ENCODE measurements around the gene TRPV5. TPM values are rescaled to one million over a fixed set of nuclear protein-coding genes. Genes with fewer than 3 reads are reported as not detected.

The TRPV5 gene
- total RNA-seq, 4 donors from 2014 or later = not detected

GRCh38 chr7:142908290-142908689, 25.3 kb downstream of the TRPV5 start:
- intact Hi-C loops (cut with DNase I) = no loop called here
- Histone ChIP-seq H3K4me3 (replicated peaks in 1 of 3) (no peak overlapping the region), H3K4me1 (no peaks in the 10 kb centered on the region), H3K27ac (no peak overlapping the region), H3K9me3 (no peaks in the 10 kb centered on the region), H3K27me3 (no peaks in the 10 kb centered on the region), H3K36me3 (no peaks in the 10 kb centered on the region)
- TF ChIP-seq, protein P1, sequence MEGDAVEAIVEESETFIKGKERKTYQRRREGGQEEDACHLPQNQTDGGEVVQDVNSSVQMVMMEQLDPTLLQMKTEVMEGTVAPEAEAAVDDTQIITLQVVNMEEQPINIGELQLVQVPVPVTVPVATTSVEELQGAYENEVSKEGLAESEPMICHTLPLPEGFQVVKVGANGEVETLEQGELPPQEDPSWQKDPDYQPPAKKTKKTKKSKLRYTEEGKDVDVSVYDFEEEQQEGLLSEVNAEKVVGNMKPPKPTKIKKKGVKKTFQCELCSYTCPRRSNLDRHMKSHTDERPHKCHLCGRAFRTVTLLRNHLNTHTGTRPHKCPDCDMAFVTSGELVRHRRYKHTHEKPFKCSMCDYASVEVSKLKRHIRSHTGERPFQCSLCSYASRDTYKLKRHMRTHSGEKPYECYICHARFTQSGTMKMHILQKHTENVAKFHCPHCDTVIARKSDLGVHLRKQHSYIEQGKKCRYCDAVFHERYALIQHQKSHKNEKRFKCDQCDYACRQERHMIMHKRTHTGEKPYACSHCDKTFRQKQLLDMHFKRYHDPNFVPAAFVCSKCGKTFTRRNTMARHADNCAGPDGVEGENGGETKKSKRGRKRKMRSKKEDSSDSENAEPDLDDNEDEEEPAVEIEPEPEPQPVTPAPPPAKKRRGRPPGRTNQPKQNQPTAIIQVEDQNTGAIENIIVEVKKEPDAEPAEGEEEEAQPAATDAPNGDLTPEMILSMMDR (IDR thresholded peaks at IDR 0.05) = no peak
- TF ChIP-seq POLR2A (IDR thresholded peaks at IDR 0.05) = no peak
- WGBS, 2 donors = 54 to 73% methylated on average over 11 of the region's 11 CpGs
- DNase-seq = no peak

DNA sequence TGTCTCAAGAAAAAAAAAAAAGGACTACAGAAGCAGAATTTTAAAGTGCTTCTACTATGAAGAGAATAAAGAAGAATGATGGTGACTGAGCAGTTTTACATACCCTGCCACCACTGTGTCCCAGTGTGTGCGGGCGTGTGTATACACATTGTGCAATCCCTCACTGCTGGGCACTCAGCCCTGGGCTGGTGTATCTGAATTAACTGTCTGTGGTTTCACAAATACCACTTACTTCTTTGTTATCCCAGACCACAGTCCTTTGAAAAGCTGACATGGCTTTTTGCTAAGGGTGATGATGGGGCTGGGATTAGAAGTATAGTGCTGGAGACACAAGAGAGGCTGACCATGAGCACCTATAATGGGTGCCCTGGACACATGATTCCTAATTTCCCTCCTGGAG, 26.9 kb downstream of the TRPV5 start:
- Histone ChIP-seq H3K27me3 (no peaks in the 10 kb centered on the region), H3K4me1 (no peaks in the 10 kb centered on the region), H3K9me3 (no peaks in the 10 kb centered on the region), H3K27ac (no peak overlapping the region), H3K36me3 (no peaks in the 10 kb centered on the region), H3K4me3 (replicated peaks in 1 of 3) (no peak overlapping the region)
- 71 to 99% methylated on average over 2 of the region's 2 CpGs for WGBS, 2 donors
- intact Hi-C loops (cut with DNase I) = no loop called here
- TF ChIP-seq, protein P1 (IDR thresholded peaks at IDR 0.05) = no peak
- no peak for TF ChIP-seq POLR2A (IDR thresholded peaks at IDR 0.05)
- no peak for DNase-seq

DNA sequence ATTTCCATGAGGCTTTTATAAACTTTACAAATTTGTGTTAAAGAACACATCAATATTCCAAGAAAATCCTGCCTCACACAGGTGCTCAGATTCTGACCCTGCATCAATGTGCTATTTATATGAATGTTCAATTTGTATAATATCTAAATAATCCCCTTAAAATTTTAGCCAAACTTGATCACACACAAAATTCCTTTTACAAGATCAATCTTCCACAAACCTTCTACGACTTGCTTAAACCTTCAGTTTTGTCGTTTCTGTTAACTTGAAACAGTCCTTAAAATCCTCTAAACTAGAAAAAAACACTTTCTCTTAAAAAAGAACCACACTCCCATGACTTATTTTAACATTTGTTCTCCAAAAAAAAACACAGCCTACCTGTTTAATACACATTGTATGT, 27.8 kb downstream of the TRPV5 start:
- intact Hi-C loops (cut with DNase I) = no loop called here
- 75 to 77% methylated on average over 2 of the region's 2 CpGs for WGBS, 2 donors
- no peaks in the 10 kb centered on the region for H3K36me3 ChIP-seq
- no peaks in the 10 kb centered on the region for H3K4me1 ChIP-seq
- no peak overlapping the region for H3K27ac ChIP-seq
- DNase-seq = no peak
- TF ChIP-seq POLR2A (IDR thresholded peaks at IDR 0.05) = no peak
- TF ChIP-seq, protein P1 (IDR thresholded peaks at IDR 0.05) = no peak
- H3K27me3 ChIP-seq = no peaks in the 10 kb centered on the region
- no peaks in the 10 kb centered on the region for H3K9me3 ChIP-seq
- H3K4me3 ChIP-seq (replicated peaks in 1 of 3) = no peak overlapping the region

- H3K4me3 ChIP-seq (replicated peaks in 1 of 3) = no peak overlapping the region
- H3K36me3 ChIP-seq = no peaks in the 10 kb centered on the region
- no peak for TF ChIP-seq POLR2A (IDR thresholded peaks at IDR 0.05)
- TF ChIP-seq, protein P1 (IDR thresholded peaks at IDR 0.05) = no peak
- no peak overlapping the region for H3K27ac ChIP-seq
- H3K9me3 ChIP-seq = no peaks in the 10 kb centered on the region
- intact Hi-C loops (cut with DNase I) = no loop called here
- no peaks in the 10 kb centered on the region for H3K4me1 ChIP-seq
- no peak for DNase-seq
- no peaks in the 10 kb centered on the region for H3K27me3 ChIP-seq
Observed at GRCh38 chr7:142904128-142904527, 29.4 kb downstream of the TRPV5 start.

GRCh38 chr7:142901426-142902259, 31.9 kb downstream of the TRPV5 start:
- no peaks in the 10 kb centered on the region for H3K27me3 ChIP-seq
- H3K27ac ChIP-seq = no peak overlapping the region
- no peaks in the 10 kb centered on the region for H3K36me3 ChIP-seq
- WGBS, 2 donors = 81 to 89% methylated on average over 15 of the region's 15 CpGs
- intact Hi-C loops (cut with DNase I) = no loop called here
- no peak for DNase-seq
- TF ChIP-seq, protein P1 (IDR thresholded peaks at IDR 0.05) = no peak
- TF ChIP-seq POLR2A (IDR thresholded peaks at IDR 0.05) = no peak
- H3K4me1 ChIP-seq = peaks cover 0 to 12% of the 10 kb centered on the region in 2 donors
- no peak overlapping the region for H3K4me3 ChIP-seq (replicated peaks in 1 of 3)
- no peaks in the 10 kb centered on the region for H3K9me3 ChIP-seq
